HEK293 (cell line): ENCODE measurements around the gene NRROS.

Source experiments
- CTCF ChIA-PET: fragments of 350-600 bp; formaldehyde crosslinking; extraction: SDS; loops from one replicate; lab custom pipeline; 2021; ENCODE audit warnings: antibody characterized with exemption; lab: Yijun Ruan, JAX
- POLR2A ChIA-PET: fragments of 300-600 bp; formaldehyde crosslinking; extraction: SDS; loops from one replicate; lab custom pipeline; 2020; ENCODE audit warnings: antibody characterized with exemption, inconsistent platforms; lab: Yijun Ruan, JAX
- H3K27ac ChIP-seq: fragments of 200-500 bp; sonication (Bioruptor generic); 2 replicates; pipeline ENCODE4 v1.5.1; 2014; ENCODE audit warnings: low read depth, low read length, control low read depth, inconsistent platforms; ENCODE audit errors: extremely low read depth
- H3K36me3 ChIP-seq, 2 experiments: fragments of 200-500 bp in 1 of 2; sonication (Bioruptor generic) in 1 of 2; 1 replicate in 1 of 2; 2 replicates in 1 of 2; pipeline ENCODE4 v1.5.1; 2014 to 2017; ENCODE audit warnings: inconsistent platforms in 2 of 2, low read length in 2 of 2; ENCODE audit not compliant: control insufficient read depth in 2 of 2, insufficient read depth in 1 of 2
- H3K4me1 ChIP-seq: fragments of 200-500 bp; sonication (Bioruptor generic); 2 replicates; pipeline ENCODE4 v1.5.1; 2014; ENCODE audit warnings: mild to moderate bottlenecking, low read length, inconsistent platforms; ENCODE audit not compliant: control insufficient read depth, insufficient read depth
- H3K4me3 ChIP-seq: 2 replicates; pipeline ENCODE4 v1.5.1; 2011; ENCODE audit warnings: low read depth, mild to moderate bottlenecking, control low read depth, low read length, moderate library complexity
- H3K9me3 ChIP-seq: fragments of 200-500 bp; sonication (Bioruptor generic); 2 replicates; pipeline ENCODE4 v1.5.1; 2014; ENCODE audit warnings: low read depth, low read length, inconsistent platforms; ENCODE audit not compliant: control insufficient read depth, insufficient read depth
- GFI1B ChIP-seq: fragments of 450-650 bp; formaldehyde crosslinking; IDR thresholded peaks from 2 replicates; pipeline ENCODE4 v1.5.1; 2016; ENCODE audit warnings: missing biosample characterization, missing genetic modification characterization
- GLIS2 ChIP-seq: fragments of 450-650 bp; formaldehyde crosslinking; IDR thresholded peaks from 2 replicates; pipeline ENCODE4 v1.5.1; 2016; ENCODE audit warnings: missing biosample characterization, missing genetic modification characterization
- KLF1 ChIP-seq: fragments of 450-650 bp; formaldehyde crosslinking; IDR thresholded peaks from 2 replicates; pipeline ENCODE4 v1.5.1; 2016; ENCODE audit warnings: missing biosample characterization, missing genetic modification characterization
- SETDB1 ChIP-seq: IDR thresholded peaks from one replicate; pipeline ENCODE4 v1.6.1; 2017; ENCODE audit warnings: mild to moderate bottlenecking, low read length, moderate library complexity, mixed read lengths; ENCODE audit not compliant: insufficient read length
- SP3 ChIP-seq: fragments of 450-650 bp; formaldehyde crosslinking; IDR thresholded peaks from 2 replicates; pipeline ENCODE4 v1.5.1; 2016; ENCODE audit warnings: missing biosample characterization, missing genetic modification characterization
- WT1 ChIP-seq: fragments of 450-650 bp; formaldehyde crosslinking; IDR thresholded peaks from 2 replicates; pipeline ENCODE4 v1.5.1; 2016; ENCODE audit warnings: missing biosample characterization, missing genetic modification characterization
- ZBTB11 ChIP-seq: fragments of 450-650 bp; formaldehyde crosslinking; conservative IDR thresholded peaks from 2 replicates; pipeline ENCODE4 v1.5.1; 2016; ENCODE audit warnings: low read depth, missing biosample characterization, missing genetic modification characterization
- ZBTB21 ChIP-seq: fragments of 450-650 bp; formaldehyde crosslinking; IDR thresholded peaks from 2 replicates; pipeline ENCODE4 v1.5.1; 2017; ENCODE audit warnings: missing biosample characterization, missing genetic modification characterization
- ZFP37 ChIP-seq: fragments of 450-650 bp; formaldehyde crosslinking; IDR thresholded peaks from 2 replicates; pipeline ENCODE4 v1.5.1; 2016; ENCODE audit warnings: missing biosample characterization, missing genetic modification characterization
- ZNF239 ChIP-seq: fragments of 450-650 bp; formaldehyde crosslinking; IDR thresholded peaks from 2 replicates; pipeline ENCODE4 v1.5.1; 2016; ENCODE audit warnings: missing biosample characterization, missing genetic modification characterization
- ZNF366 ChIP-seq: fragments of 450-650 bp; formaldehyde crosslinking; conservative IDR thresholded peaks from 2 replicates; pipeline ENCODE4 v1.5.1; 2016; ENCODE audit warnings: missing biosample characterization, missing genetic modification characterization
- ZNF416 ChIP-seq: fragments of 450-650 bp; formaldehyde crosslinking; IDR thresholded peaks from 2 replicates; pipeline ENCODE4 v1.5.1; 2016; ENCODE audit warnings: missing biosample characterization, missing genetic modification characterization
- ZNF48 ChIP-seq: fragments of 450-650 bp; formaldehyde crosslinking; IDR thresholded peaks from 2 replicates; pipeline ENCODE4 v1.5.1; 2016; ENCODE audit warnings: missing biosample characterization, missing genetic modification characterization
- ZNF600 ChIP-seq: fragments of 450-650 bp; formaldehyde crosslinking; IDR thresholded peaks from 2 replicates; pipeline ENCODE4 v1.5.1; 2016; ENCODE audit warnings: missing biosample characterization, missing genetic modification characterization
- ZNF830 ChIP-seq: fragments of 450-650 bp; IDR thresholded peaks from 2 replicates; pipeline ENCODE4 v1.5.0; 2018; ENCODE audit warnings: missing biosample characterization, missing genetic modification characterization, low read depth, mild to moderate bottlenecking, moderate library complexity
- ZXDB ChIP-seq: fragments of 450-650 bp; formaldehyde crosslinking; IDR thresholded peaks from 2 replicates; pipeline ENCODE4 v1.5.1; 2016; ENCODE audit warnings: missing biosample characterization, missing genetic modification characterization
- TF ChIP-seq, protein P1 (sequence below): fragments of 450-650 bp; formaldehyde crosslinking; IDR thresholded peaks from 2 replicates; pipeline ENCODE4 v1.5.1; 2016; ENCODE audit warnings: missing biosample characterization, missing genetic modification characterization, low read depth
- TF ChIP-seq, protein P2 (sequence below): fragments of 450-650 bp; formaldehyde crosslinking; IDR thresholded peaks from 2 replicates; pipeline ENCODE4 v1.5.1; 2016; ENCODE audit warnings: missing biosample characterization, missing genetic modification characterization
- TF ChIP-seq, protein P3 (sequence below): fragments of 450-650 bp; formaldehyde crosslinking; IDR thresholded peaks from 2 replicates; pipeline ENCODE4 v1.5.1; 2016; ENCODE audit warnings: missing biosample characterization, missing genetic modification characterization

Gene NRROS

DNA sequence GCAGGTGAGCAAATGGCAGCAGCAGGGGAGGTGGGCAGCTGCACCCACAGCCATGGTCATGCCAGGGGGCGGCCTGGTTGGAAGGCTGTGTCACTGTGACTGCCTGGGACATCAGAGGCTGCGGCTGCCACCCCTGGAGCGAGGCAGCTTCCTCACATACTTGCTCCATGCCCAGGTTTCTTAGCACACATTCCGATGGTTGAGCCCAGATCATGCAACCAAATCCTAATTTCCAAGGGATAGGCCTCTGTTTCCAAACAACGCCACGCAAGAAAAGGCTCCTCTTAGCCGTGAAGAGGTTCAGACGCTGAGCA is 11.6 kb upstream of the NRROS start (continued):
- TF ChIP-seq ZBTB11 (tag by site-specific recombination), result no peak
- no peak for TF ChIP-seq ZNF416 (tag by site-specific recombination)
- no peak for TF ChIP-seq GFI1B
- TF ChIP-seq ZNF600 (tag by site-specific recombination), result no peak
- TF ChIP-seq GLIS2 (tag by site-specific recombination), result no peak
- TF ChIP-seq ZBTB21 (tag by site-specific recombination), result no peak
- TF ChIP-seq ZNF48 (tag by site-specific recombination), result no peak
- TF ChIP-seq ZFP37, result no peak

GRCh38 chr3:196629228-196629627 is 10.3 kb upstream of the NRROS start:
- Histone ChIP-seq H3K36me3 (no peaks in the 10 kb centered on the region), H3K27ac (no peak overlapping the region), H3K4me3 (no peak overlapping the region), H3K9me3 (no peaks in the 10 kb centered on the region), H3K4me1 (0 out of 2 replicates have a peak, but pooled peaks cover 2% of the 10 kb centered on the region)
- POLR2A ChIA-PET, result no interaction called here
- CTCF ChIA-PET, result interaction anchor here (0.9 to 1.2 kb wide), 2 partner anchors 20 to 91 kb away, joined by 3 to 5 read pairs; no protein-coding TSS in a partner anchor
- no peak for TF ChIP-seq ZNF239 (tag by site-specific recombination)
- TF ChIP-seq, protein P1, sequence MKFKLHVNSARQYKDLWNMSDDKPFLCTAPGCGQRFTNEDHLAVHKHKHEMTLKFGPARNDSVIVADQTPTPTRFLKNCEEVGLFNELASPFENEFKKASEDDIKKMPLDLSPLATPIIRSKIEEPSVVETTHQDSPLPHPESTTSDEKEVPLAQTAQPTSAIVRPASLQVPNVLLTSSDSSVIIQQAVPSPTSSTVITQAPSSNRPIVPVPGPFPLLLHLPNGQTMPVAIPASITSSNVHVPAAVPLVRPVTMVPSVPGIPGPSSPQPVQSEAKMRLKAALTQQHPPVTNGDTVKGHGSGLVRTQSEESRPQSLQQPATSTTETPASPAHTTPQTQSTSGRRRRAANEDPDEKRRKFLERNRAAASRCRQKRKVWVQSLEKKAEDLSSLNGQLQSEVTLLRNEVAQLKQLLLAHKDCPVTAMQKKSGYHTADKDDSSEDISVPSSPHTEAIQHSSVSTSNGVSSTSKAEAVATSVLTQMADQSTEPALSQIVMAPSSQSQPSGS, result peak; percentile 62
- TF ChIP-seq SP3 (tag by site-specific recombination), result no peak
- TF ChIP-seq, protein P2, sequence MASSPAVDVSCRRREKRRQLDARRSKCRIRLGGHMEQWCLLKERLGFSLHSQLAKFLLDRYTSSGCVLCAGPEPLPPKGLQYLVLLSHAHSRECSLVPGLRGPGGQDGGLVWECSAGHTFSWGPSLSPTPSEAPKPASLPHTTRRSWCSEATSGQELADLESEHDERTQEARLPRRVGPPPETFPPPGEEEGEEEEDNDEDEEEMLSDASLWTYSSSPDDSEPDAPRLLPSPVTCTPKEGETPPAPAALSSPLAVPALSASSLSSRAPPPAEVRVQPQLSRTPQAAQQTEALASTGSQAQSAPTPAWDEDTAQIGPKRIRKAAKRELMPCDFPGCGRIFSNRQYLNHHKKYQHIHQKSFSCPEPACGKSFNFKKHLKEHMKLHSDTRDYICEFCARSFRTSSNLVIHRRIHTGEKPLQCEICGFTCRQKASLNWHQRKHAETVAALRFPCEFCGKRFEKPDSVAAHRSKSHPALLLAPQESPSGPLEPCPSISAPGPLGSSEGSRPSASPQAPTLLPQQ (tag by site-specific recombination), result no peak

GRCh38 chr3:196631682-196632045 is 7.8 kb upstream of the NRROS start:
- ChIA-PET CTCF (interaction anchor here (0.9 to 1.1 kb wide), 3 partner anchors 22 to 53 kb away, joined by 3 to 7 read pairs (median 5); no protein-coding TSS in a partner anchor), POLR2A (interaction anchor here (0.8 kb wide), 1 partner anchor 14 kb away, joined by 3 read pairs; no protein-coding TSS in a partner anchor)
- peak overlapping the region; percentile 53 for H3K4me3 ChIP-seq
- no peaks in the 10 kb centered on the region for H3K9me3 ChIP-seq
- no peaks in the 10 kb centered on the region for H3K36me3 ChIP-seq
- H3K4me1 ChIP-seq, result 0 out of 2 replicates have a peak, but pooled peaks cover 2% of the 10 kb centered on the region
- H3K27ac ChIP-seq, result peak overlapping the region; percentile 67
- TF ChIP-seq SETDB1, result no peak
- no peak for TF ChIP-seq KLF1 (tag by site-specific recombination)
- no peak for TF ChIP-seq ZNF830 (tag by site-specific recombination)
- no peak for TF ChIP-seq WT1 (tag by site-specific recombination)
- TF ChIP-seq ZNF366, result no peak
- TF ChIP-seq, protein P3, sequence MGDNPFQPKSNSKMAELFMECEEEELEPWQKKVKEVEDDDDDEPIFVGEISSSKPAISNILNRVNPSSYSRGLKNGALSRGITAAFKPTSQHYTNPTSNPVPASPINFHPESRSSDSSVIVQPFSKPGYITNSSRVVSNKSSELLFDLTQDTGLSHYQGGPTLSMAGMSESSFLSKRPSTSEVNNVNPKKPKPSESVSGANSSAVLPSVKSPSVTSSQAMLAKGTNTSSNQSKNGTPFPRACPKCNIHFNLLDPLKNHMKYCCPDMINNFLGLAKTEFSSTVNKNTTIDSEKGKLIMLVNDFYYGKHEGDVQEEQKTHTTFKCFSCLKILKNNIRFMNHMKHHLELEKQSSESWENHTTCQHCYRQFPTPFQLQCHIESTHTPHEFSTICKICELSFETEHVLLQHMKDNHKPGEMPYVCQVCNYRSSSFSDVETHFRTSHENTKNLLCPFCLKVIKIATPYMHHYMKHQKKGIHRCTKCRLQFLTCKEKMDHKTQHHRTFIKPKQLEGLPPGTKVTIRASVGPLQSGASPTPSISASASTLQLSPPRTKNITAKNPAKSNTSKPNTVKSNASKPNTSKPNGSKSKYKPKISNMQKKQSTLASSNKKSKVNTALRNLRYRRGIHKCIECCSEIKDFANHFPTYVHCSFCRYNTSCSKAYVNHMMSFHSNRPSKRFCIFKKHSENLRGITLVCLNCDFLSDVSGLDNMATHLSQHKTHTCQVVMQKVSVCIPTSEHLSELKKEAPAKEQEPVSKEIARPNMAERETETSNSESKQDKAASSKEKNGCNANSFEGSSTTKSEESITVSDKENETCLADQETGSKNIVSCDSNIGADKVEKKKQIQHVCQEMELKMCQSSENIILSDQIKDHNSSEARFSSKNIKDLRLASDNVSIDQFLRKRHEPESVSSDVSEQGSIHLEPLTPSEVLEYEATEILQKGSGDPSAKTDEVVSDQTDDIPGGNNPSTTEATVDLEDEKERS (tag by site-specific recombination), result no peak
- TF ChIP-seq ZXDB (tag by site-specific recombination), result no peak
- TF ChIP-seq, all 188 proteins: peak for 0
